GM12878 (cell line): ENCODE data around the gene S100A3. TPM values are rescaled to one million over a fixed set of nuclear protein-coding genes. Genes with fewer than 3 reads are reported as not detected.

Experiments
- ATAC-seq: fragments of 200-7000 bp; cut with Tn5 transposase; 3 replicates; pipeline ENCODE4 v1.9.1; 2020; ENCODE audit warnings: mild to moderate bottlenecking, moderate library complexity
- BruUV-seq: library from RNA; stranded (reverse); fragments of 400-500 nt; replicated peaks from 2 replicates; lab custom pipeline; 2021; lab: Mats Ljungman, UMichigan
- CTCF ChIA-PET: fragments of 300-600 bp; sonication (Branson Sonifier 250); formaldehyde crosslinking; extraction: SDS; loops from one replicate; lab custom pipeline; 2021; ENCODE audit warnings: inconsistent platforms; lab: Yijun Ruan, JAX
- POLR2A ChIA-PET: fragments of 350-600 bp; formaldehyde crosslinking; extraction: SDS; loops from one replicate; lab custom pipeline; 2021; ENCODE audit warnings: inconsistent platforms; lab: Charles Lee
- RAD21 ChIA-PET: fragments of 300-600 bp; sonication (Branson Sonifier 250); formaldehyde crosslinking; loops from one replicate; lab custom pipeline; 2023; ENCODE audit warnings: antibody characterized with exemption; ENCODE audit not compliant: unreplicated experiment; lab: Charles Lee
- SMC1A ChIA-PET: fragments of 300-600 bp; sonication (Branson Sonifier 250); formaldehyde crosslinking; loops from one replicate; lab custom pipeline; 2023; ENCODE audit not compliant: unreplicated experiment, uncharacterized antibody; lab: Charles Lee
- DNase-seq: peaks from one replicate; pipeline ENCODE4 v3.0.0-alpha.2; 2011; ENCODE audit warnings: low read depth, low spot score
- FAIRE-seq: peaks from 3 replicates; lab custom pipeline; 2011; peaks lifted over from hg19 to GRCh38; lab: Jason Lieb, UNC
- H2AFZ ChIP-seq: 2 replicates; pipeline ENCODE4 v1.6.0; 2011; ENCODE audit warnings: low read depth, low read length, control low read depth; ENCODE audit not compliant: control insufficient read depth
- H3K27ac ChIP-seq: 2 replicates; pipeline ENCODE4 v1.5.1; 2011; ENCODE audit warnings: control low read depth; ENCODE audit not compliant: control insufficient read depth, insufficient read depth
- H3K27me3 ChIP-seq, 2 experiments: replicated peaks in 1 of 2; 2 replicates each; pipeline versions ENCODE4 v1.6.0 to v1.6.1; 2011; ENCODE audit warnings: low read length in 1 of 2; ENCODE audit not compliant: control insufficient read depth in 2 of 2, insufficient read depth in 2 of 2
- H3K36me3 ChIP-seq, 2 experiments: 2 replicates each; pipeline ENCODE4 v1.5.1; 2011; ENCODE audit warnings: low read length in 1 of 2; ENCODE audit not compliant: control insufficient read depth in 2 of 2, insufficient read depth in 2 of 2
- H3K4me1 ChIP-seq: 2 replicates; pipeline ENCODE4 v1.6.1; 2011; ENCODE audit warnings: mild to moderate bottlenecking, low read length, moderate library complexity, mixed read lengths; ENCODE audit not compliant: control insufficient read depth, insufficient read depth
- H3K4me2 ChIP-seq: 2 replicates; pipeline ENCODE4 v1.6.0; 2011; ENCODE audit warnings: control low read depth; ENCODE audit not compliant: control insufficient read depth, insufficient read depth
- H3K4me3 ChIP-seq: fragments of 200-600 bp; sonication (generic); 2 replicates; pipeline ENCODE4 v1.5.1; 2016
- H3K79me2 ChIP-seq: 2 replicates; pipeline ENCODE4 v1.6.0; 2011; ENCODE audit warnings: low read length; ENCODE audit not compliant: control insufficient read depth, insufficient read depth
- H3K9ac ChIP-seq: 2 replicates; pipeline ENCODE4 v1.8.0; 2011; ENCODE audit warnings: low read length, control low read depth, mixed read lengths; ENCODE audit not compliant: control insufficient read depth, insufficient read depth
- H3K9me3 ChIP-seq: replicated peaks from 3 replicates; pipeline ENCODE4 v1.5.1; 2011; ENCODE audit warnings: mild to moderate bottlenecking, low read length; ENCODE audit not compliant: control insufficient read depth, insufficient read depth
- H4K20me1 ChIP-seq: 2 replicates; pipeline ENCODE4 v1.6.0; 2011; ENCODE audit not compliant: control insufficient read depth, insufficient read depth
- BHLHE40 ChIP-seq, 2 experiments: fragments of 450-650 bp in 1 of 2; IDR thresholded peaks; 2 replicates each; pipeline ENCODE4 v1.6.1; 2011 to 2017; ENCODE audit warnings: low read depth in 2 of 2, borderline replicate concordance in 1 of 2, improper control_type of control experiment in 1 of 2, low read length in 1 of 2, mild to moderate bottlenecking in 1 of 2
- CBFB ChIP-seq: IDR thresholded peaks from 2 replicates; pipeline ENCODE4 v1.6.1; 2016; ENCODE audit warnings: antibody characterized with exemption, low read depth
- EZH2 ChIP-seq: IDR thresholded peaks from 2 replicates; pipeline ENCODE4 v1.6.1; 2012; ENCODE audit warnings: low read depth, mild to moderate bottlenecking, control low read depth, inconsistent platforms, low read length, borderline replicate concordance; ENCODE audit not compliant: control insufficient read depth
- KLF5 ChIP-seq: fragments of 450-650 bp; IDR thresholded peaks from 2 replicates; pipeline ENCODE4 v1.6.1; 2014; ENCODE audit warnings: mild to moderate bottlenecking; ENCODE audit not compliant: partially characterized antibody
- LARP7 ChIP-seq: fragments of 450-650 bp; IDR thresholded peaks from 2 replicates; pipeline ENCODE4 v1.6.1; 2017; ENCODE audit warnings: mild to moderate bottlenecking
- MTA2 ChIP-seq: fragments of 450-650 bp; IDR thresholded peaks from 2 replicates; pipeline ENCODE4 v1.6.1; 2016; ENCODE audit warnings: low read depth, mild to moderate bottlenecking, moderate library complexity
- NBN ChIP-seq: fragments of 450-650 bp; IDR thresholded peaks from 2 replicates; pipeline ENCODE4 v1.6.1; 2016
- NR2C2 ChIP-seq: IDR thresholded peaks from 2 replicates; pipeline ENCODE4 v1.6.1; 2011; ENCODE audit warnings: borderline replicate concordance, low read depth; ENCODE audit not compliant: control insufficient read depth, insufficient read length
- SMARCA5 ChIP-seq: fragments of 450-650 bp; IDR thresholded peaks from 2 replicates; pipeline ENCODE4 v1.6.1; 2017; ENCODE audit warnings: mild to moderate bottlenecking
- SPI1 ChIP-seq: IDR thresholded peaks from 2 replicates; pipeline ENCODE4 v1.6.1; 2011; ENCODE audit warnings: low read depth, mild to moderate bottlenecking, low read length, moderate library complexity, borderline replicate concordance; ENCODE audit not compliant: insufficient read depth
- STAT1 ChIP-seq: fragments of 450-650 bp; conservative IDR thresholded peaks from 2 replicates; pipeline ENCODE4 v1.6.1; 2014; ENCODE audit warnings: antibody characterized with exemption, mild to moderate bottlenecking
- STAT3 ChIP-seq: IDR thresholded peaks from 2 replicates; pipeline ENCODE4 v1.6.1; 2011; ENCODE audit warnings: low read depth, low read length, improper control_type of control experiment
- YY1 ChIP-seq: IDR thresholded peaks from 2 replicates; pipeline ENCODE4 v1.6.1; 2011; ENCODE audit warnings: low read depth, mild to moderate bottlenecking, low read length
- ZBED1 ChIP-seq: IDR thresholded peaks from 2 replicates; pipeline ENCODE4 v1.6.1; 2016; ENCODE audit warnings: borderline replicate concordance
- ZSCAN29 ChIP-seq: fragments of 450-650 bp; IDR thresholded peaks from 2 replicates; pipeline ENCODE4 v1.6.1; 2017; ENCODE audit warnings: mild to moderate bottlenecking, moderate library complexity
- WGBS: methylation state at CpG from one replicate; pipeline ENCODE4 v1.1.6; 2016; ENCODE audit warnings: low lambda C conversion rate; ENCODE audit not compliant: insufficient replicate concordance, insufficient coverage; ENCODE audit errors: missing lambda C conversion rate; 5-methylcytosine and 5-hydroxymethylcytosine counted together
- in situ Hi-C: fragments of 300-500 bp; cut with MboI; formaldehyde crosslinking; loops from 9 replicates; pipeline ENCODE4 v1.14.3; 2018; ENCODE audit warnings: mixed read lengths
- intact Hi-C: fragments of 100-400 bp; cut with micrococcal nuclease; formaldehyde crosslinking; loops from one replicate; pipeline ENCODE4 v1.14.2; 2022; ENCODE audit not compliant: unreplicated experiment
- polyA plus RNA-seq, 11 experiments: library from polyadenylated mRNA; depleted of rRNA in 4 of 11; unstranded in 6 of 11; stranded (reverse) in 5 of 11; fragments of >200 nt; fragmentation: Nextera tagmentation in 4 of 11; fragmentation: Illumina TruSeq in 1 of 11; extraction: Ambion mirVana in 4 of 11; extraction: Trizol in 1 of 11; gene quantifications; 1 replicate in 1 of 11; 2 replicates in 10 of 11; pipeline versions ENCODE4 v1.2.1 to v1.2.3, GENCODE V29; 2011 to 2016; ENCODE audit warnings: inconsistent platforms in 2 of 11, missing spikeins in 2 of 11, low read depth in 1 of 11
- total RNA-seq, 4 experiments: library from RNA; depleted of rRNA in 3 of 4; stranded (reverse); fragments of >200 nt in 3 of 4; fragmentation: Illumina TruSeq in 1 of 4; extraction: Trizol in 1 of 4; gene quantifications; 2 replicates each; pipeline versions ENCODE4 v1.2.1 to v1.2.3, GENCODE V29; 2013 to 2021
- TF ChIP-seq, protein P1 (sequence below): fragments of 150-350 bp; IDR thresholded peaks from 2 replicates; pipeline ENCODE4 v1.6.1; 2016; ENCODE audit warnings: low read depth, low read length
- TF ChIP-seq, protein P2 (sequence below): fragments of 450-650 bp; IDR thresholded peaks from 2 replicates; pipeline ENCODE4 v1.6.1; 2017; ENCODE audit warnings: mild to moderate bottlenecking
- TF ChIP-seq, protein P3 (sequence below): IDR thresholded peaks from 2 replicates; pipeline ENCODE4 v1.6.1; 2011; ENCODE audit warnings: low read depth, low read length, improper control_type of control experiment, borderline replicate concordance

The S100A3 gene
- total and polyA plus RNA-seq, 10 of the 15 experiments (the other 5 are each of a cell fraction or from before 2014, with no cell fraction given), result 0.32 to 0.45 TPM; not detected in 8

DNA sequence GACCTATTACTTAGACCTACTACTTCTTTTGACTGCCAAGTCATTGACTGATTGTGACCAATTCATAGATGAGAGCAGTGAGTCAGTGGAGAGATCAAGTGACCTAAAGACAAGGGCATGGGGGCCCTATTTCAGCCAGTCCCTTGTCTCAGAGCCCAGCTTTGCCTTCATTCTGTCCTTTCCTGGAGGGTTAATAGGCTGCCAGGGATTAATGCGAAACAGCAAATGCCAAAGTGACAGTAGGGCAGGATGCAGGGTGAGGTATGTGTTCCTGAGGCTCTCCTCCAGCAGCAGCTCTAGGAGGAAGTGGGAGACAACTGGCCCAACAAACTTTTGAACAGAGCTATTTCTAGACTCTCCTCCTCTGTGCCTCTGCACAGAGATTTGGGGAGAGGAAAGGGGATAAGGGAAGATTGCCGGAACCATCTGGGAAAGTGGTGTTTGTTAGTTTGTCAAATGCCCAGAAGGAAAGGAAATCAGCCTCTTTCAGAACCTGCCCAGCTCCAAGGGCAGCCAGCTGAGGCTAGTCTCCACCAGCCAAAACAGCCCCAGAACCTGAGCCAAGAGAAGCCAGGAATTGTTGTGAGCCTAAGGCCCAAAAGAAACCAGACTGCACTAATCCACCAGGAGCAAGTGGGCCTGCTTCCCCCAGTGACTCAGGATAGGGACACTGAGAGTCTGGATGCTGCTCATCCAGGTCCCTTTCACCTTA, 4.9 kb upstream of the S100A3 start:
- Histone ChIP-seq H2AFZ (no peak overlapping the region), H3K9ac (no peak overlapping the region), H3K79me2 (no peaks in the 10 kb centered on the region), H3K27me3 (no peaks in the 10 kb centered on the region)
- RAD21 ChIA-PET, result interaction anchor here (4.2 kb wide), 1 partner anchor 20 kb away, joined by 17 read pairs; the partner anchor contains the start of gene S100A6
- no peak for FAIRE-seq
- TF ChIP-seq, protein P1, sequence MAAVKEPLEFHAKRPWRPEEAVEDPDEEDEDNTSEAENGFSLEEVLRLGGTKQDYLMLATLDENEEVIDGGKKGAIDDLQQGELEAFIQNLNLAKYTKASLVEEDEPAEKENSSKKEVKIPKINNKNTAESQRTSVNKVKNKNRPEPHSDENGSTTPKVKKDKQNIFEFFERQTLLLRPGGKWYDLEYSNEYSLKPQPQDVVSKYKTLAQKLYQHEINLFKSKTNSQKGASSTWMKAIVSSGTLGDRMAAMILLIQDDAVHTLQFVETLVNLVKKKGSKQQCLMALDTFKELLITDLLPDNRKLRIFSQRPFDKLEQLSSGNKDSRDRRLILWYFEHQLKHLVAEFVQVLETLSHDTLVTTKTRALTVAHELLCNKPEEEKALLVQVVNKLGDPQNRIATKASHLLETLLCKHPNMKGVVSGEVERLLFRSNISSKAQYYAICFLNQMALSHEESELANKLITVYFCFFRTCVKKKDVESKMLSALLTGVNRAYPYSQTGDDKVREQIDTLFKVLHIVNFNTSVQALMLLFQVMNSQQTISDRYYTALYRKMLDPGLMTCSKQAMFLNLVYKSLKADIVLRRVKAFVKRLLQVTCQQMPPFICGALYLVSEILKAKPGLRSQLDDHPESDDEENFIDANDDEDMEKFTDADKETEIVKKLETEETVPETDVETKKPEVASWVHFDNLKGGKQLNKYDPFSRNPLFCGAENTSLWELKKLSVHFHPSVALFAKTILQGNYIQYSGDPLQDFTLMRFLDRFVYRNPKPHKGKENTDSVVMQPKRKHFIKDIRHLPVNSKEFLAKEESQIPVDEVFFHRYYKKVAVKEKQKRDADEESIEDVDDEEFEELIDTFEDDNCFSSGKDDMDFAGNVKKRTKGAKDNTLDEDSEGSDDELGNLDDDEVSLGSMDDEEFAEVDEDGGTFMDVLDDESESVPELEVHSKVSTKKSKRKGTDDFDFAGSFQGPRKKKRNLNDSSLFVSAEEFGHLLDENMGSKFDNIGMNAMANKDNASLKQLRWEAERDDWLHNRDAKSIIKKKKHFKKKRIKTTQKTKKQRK, result no peak
- TF ChIP-seq CBFB, result no peak
- TF ChIP-seq KLF5, result no peak
- no peak for TF ChIP-seq BHLHE40 (IDR thresholded peaks at IDR 0.05; ENCODE audit: borderline replicate concordance in 1 of 2, low read depth in 2 of 2, low read length in 1 of 2)
- no peak for TF ChIP-seq LARP7
- TF ChIP-seq SPI1, result no peak
- TF ChIP-seq NBN, result no peak
- TF ChIP-seq YY1, result no peak
- no peak for TF ChIP-seq MTA2
- TF ChIP-seq, protein P2, sequence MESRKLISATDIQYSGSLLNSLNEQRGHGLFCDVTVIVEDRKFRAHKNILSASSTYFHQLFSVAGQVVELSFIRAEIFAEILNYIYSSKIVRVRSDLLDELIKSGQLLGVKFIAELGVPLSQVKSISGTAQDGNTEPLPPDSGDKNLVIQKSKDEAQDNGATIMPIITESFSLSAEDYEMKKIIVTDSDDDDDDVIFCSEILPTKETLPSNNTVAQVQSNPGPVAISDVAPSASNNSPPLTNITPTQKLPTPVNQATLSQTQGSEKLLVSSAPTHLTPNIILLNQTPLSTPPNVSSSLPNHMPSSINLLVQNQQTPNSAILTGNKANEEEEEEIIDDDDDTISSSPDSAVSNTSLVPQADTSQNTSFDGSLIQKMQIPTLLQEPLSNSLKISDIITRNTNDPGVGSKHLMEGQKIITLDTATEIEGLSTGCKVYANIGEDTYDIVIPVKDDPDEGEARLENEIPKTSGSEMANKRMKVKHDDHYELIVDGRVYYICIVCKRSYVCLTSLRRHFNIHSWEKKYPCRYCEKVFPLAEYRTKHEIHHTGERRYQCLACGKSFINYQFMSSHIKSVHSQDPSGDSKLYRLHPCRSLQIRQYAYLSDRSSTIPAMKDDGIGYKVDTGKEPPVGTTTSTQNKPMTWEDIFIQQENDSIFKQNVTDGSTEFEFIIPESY, result no peak
- TF ChIP-seq, protein P3, sequence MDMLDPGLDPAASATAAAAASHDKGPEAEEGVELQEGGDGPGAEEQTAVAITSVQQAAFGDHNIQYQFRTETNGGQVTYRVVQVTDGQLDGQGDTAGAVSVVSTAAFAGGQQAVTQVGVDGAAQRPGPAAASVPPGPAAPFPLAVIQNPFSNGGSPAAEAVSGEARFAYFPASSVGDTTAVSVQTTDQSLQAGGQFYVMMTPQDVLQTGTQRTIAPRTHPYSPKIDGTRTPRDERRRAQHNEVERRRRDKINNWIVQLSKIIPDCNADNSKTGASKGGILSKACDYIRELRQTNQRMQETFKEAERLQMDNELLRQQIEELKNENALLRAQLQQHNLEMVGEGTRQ, result no peak
- no peak for TF ChIP-seq STAT1
- no peak for TF ChIP-seq STAT3
- TF ChIP-seq SMARCA5, result no peak
- no peak for TF ChIP-seq EZH2
- no peak for TF ChIP-seq ZBED1
- no peak for TF ChIP-seq NR2C2
- no peak for TF ChIP-seq ZSCAN29
- TF ChIP-seq, all 136 proteins: peak for 0
- Histone ChIP-seq H4K20me1 (no peaks in the 10 kb centered on the region), H3K27ac (no peak overlapping the region), H3K4me2 (no peak overlapping the region), H3K9me3 (no peaks in the 10 kb centered on the region), H3K4me1 (no peaks in the 10 kb centered on the region), H3K4me3 (no peak overlapping the region), H3K36me3 (no peaks in the 10 kb centered on the region)
- CTCF ChIA-PET, result interaction anchor here (1.0 to 1.6 kb wide), 5 partner anchors 9 to 59 kb away, joined by 3 to 8 read pairs (median 3); partner anchors contain the start of gene S100A4
- 100% methylated on average over 2 of the region's 2 CpGs for whole genome bisulfite sequencing
- ATAC-seq, result no peak
- POLR2A ChIA-PET, result interaction anchor here (1.9 kb wide), 1 partner anchor 12 kb away, joined by 4 read pairs; no protein-coding TSS in a partner anchor
- intact Hi-C loops (no loop called here), in situ Hi-C loops (no loop called here)
- DNase-seq, result no peak
- no TSS peak for BruUV-seq
- SMC1A ChIA-PET, result interaction anchor here (0.9 to 1.8 kb wide), 2 partner anchors 9 to 22 kb away, joined by 3 to 10 read pairs; no protein-coding TSS in a partner anchor
